ENCODE results near the gene ZNF524. TPM values are rescaled to one million over a fixed set of nuclear protein-coding genes. Genes with fewer than 3 reads are reported as not detected.

Gene ZNF524
- total and polyA plus RNA-seq, 2 donors (not counting 1 experiment from before 2014, with no cell fraction given), result 2.6 to 16.8 TPM

- Histone ChIP-seq H3K9me3 (ENCODE audit: control insufficient read depth, insufficient read depth, low read depth, low read length) (no peaks in the 10 kb centered on the region), H3K27ac (ENCODE audit: insufficient read depth, low read length) (no peak overlapping the region), H3K36me3 (ENCODE audit: control insufficient read depth, insufficient read depth, low read length) (peaks cover 17% of the 10 kb centered on the region), H3K79me2 (ENCODE audit: control insufficient read depth, insufficient read depth, low read length) (peaks cover 27% of the 10 kb centered on the region), H3K27me3 (ENCODE audit: control insufficient read depth, insufficient read depth, low read length) (no peaks in the 10 kb centered on the region), H3K4me3 (replicated peaks in 1 of 4; ENCODE audit: control extremely low read depth in 1 of 4, insufficient read depth in 1 of 4, low read depth in 3 of 4, low read length in 4 of 4) (no peak overlapping the region), H2AFZ (ENCODE audit: low read length) (no peak overlapping the region), H3K4me2 (ENCODE audit: extremely low read depth, insufficient read depth, low read length) (no peak overlapping the region), H3K4me1 (ENCODE audit: control insufficient read depth, extremely low read depth, insufficient read depth, low read length) (peaks cover 2% of the 10 kb centered on the region), H4K20me1 (ENCODE audit: control insufficient read depth, extremely low read depth, insufficient read depth, low read length) (no peaks in the 10 kb centered on the region), H3K9ac (ENCODE audit: insufficient read depth, low read length) (no peak overlapping the region)
- DNase-seq (ENCODE audit: low read depth in 2 of 2), result no peak
- TF ChIP-seq CTCF (conservative IDR thresholded peaks at IDR 0.05 in 1 of 2, IDR thresholded peaks at IDR 0.05 in 1 of 2; ENCODE audit: low read depth in 1 of 2, low read length in 2 of 2), result no peak
- TF ChIP-seq EZH2 (IDR thresholded peaks at IDR 0.05; ENCODE audit: low read length, missing control alignments), result no peak
These were observed 11.4 kb downstream of the ZNF524 start for GRCh38 chr19:55611300-55611982.

GRCh38 chr19:55611983-55612645 is 12.0 kb downstream of the ZNF524 start:
- H2AFZ ChIP-seq (ENCODE audit: low read length), result no peak overlapping the region
- no peaks in the 10 kb centered on the region for H4K20me1 ChIP-seq (ENCODE audit: control insufficient read depth, extremely low read depth, insufficient read depth, low read length)
- no peaks in the 10 kb centered on the region for H3K27me3 ChIP-seq (ENCODE audit: control insufficient read depth, insufficient read depth, low read length)
- H3K79me2 ChIP-seq (ENCODE audit: control insufficient read depth, insufficient read depth, low read length), result peaks cover 20% of the 10 kb centered on the region
- H3K27ac ChIP-seq (ENCODE audit: insufficient read depth, low read length), result no peak overlapping the region
- H3K4me2 ChIP-seq (ENCODE audit: extremely low read depth, insufficient read depth, low read length), result no peak overlapping the region
- no peak overlapping the region for H3K4me3 ChIP-seq (replicated peaks in 1 of 4; ENCODE audit: control extremely low read depth in 1 of 4, insufficient read depth in 1 of 4, low read depth in 3 of 4, low read length in 4 of 4)
- DNase-seq (ENCODE audit: low read depth in 2 of 2), result no peak
- no peak overlapping the region for H3K9ac ChIP-seq (ENCODE audit: insufficient read depth, low read length)
- TF ChIP-seq CTCF (conservative IDR thresholded peaks at IDR 0.05 in 1 of 2, IDR thresholded peaks at IDR 0.05 in 1 of 2; ENCODE audit: low read depth in 1 of 2, low read length in 2 of 2), result no peak
- no peak for TF ChIP-seq EZH2 (IDR thresholded peaks at IDR 0.05; ENCODE audit: low read length, missing control alignments)
- H3K36me3 ChIP-seq (ENCODE audit: control insufficient read depth, insufficient read depth, low read length), result peaks cover 21% of the 10 kb centered on the region
- H3K9me3 ChIP-seq (ENCODE audit: control insufficient read depth, insufficient read depth, low read depth, low read length), result no peaks in the 10 kb centered on the region
- H3K4me1 ChIP-seq (ENCODE audit: control insufficient read depth, extremely low read depth, insufficient read depth, low read length), result no peaks in the 10 kb centered on the region

GRCh38 chr19:55613396-55613795 is 13.3 kb downstream of the ZNF524 start:
- Histone ChIP-seq H3K4me3 (replicated peaks in 1 of 4; ENCODE audit: control extremely low read depth in 1 of 4, insufficient read depth in 1 of 4, low read depth in 3 of 4, low read length in 4 of 4) (no peak overlapping the region), H3K27me3 (ENCODE audit: control insufficient read depth, insufficient read depth, low read length) (no peaks in the 10 kb centered on the region), H3K9me3 (ENCODE audit: control insufficient read depth, insufficient read depth, low read depth, low read length) (no peaks in the 10 kb centered on the region), H3K27ac (ENCODE audit: insufficient read depth, low read length) (no peak overlapping the region), H3K4me2 (ENCODE audit: extremely low read depth, insufficient read depth, low read length) (no peak overlapping the region), H4K20me1 (ENCODE audit: control insufficient read depth, extremely low read depth, insufficient read depth, low read length) (no peaks in the 10 kb centered on the region), H3K9ac (ENCODE audit: insufficient read depth, low read length) (no peak overlapping the region), H2AFZ (ENCODE audit: low read length) (no peak overlapping the region), H3K36me3 (ENCODE audit: control insufficient read depth, insufficient read depth, low read length) (peaks cover 25% of the 10 kb centered on the region), H3K4me1 (ENCODE audit: control insufficient read depth, extremely low read depth, insufficient read depth, low read length) (no peaks in the 10 kb centered on the region), H3K79me2 (ENCODE audit: control insufficient read depth, insufficient read depth, low read length) (peaks cover 12% of the 10 kb centered on the region)
- DNase-seq (ENCODE audit: low read depth in 2 of 2), result no peak
- TF ChIP-seq CTCF (conservative IDR thresholded peaks at IDR 0.05 in 1 of 2, IDR thresholded peaks at IDR 0.05 in 1 of 2; ENCODE audit: low read depth in 1 of 2, low read length in 2 of 2), result no peak
- TF ChIP-seq EZH2 (IDR thresholded peaks at IDR 0.05; ENCODE audit: low read length, missing control alignments), result no peak

Data from fibroblast of lung (primary cell).